Suprapubic skin (tissue), 3 donors: ENCODE measurements around the gene CELA2A.

ENCODE experiments used
- CTCF ChIP-seq, 2 donors: fragments of 200-600 bp in 1 of 2; fragments of 450-650 bp in 1 of 2; sonication (generic) in 1 of 2; IDR thresholded peaks; one replicate each; pipeline ENCODE4 v1.5.1; 2016 to 2019; ENCODE audit warnings: antibody characterized with exemption in 2 of 2, mild to moderate bottlenecking in 1 of 2, moderate library complexity in 1 of 2
- POLR2AphosphoS5 ChIP-seq, 3 donors: sonication (generic); formaldehyde crosslinking; IDR thresholded peaks; one replicate each; pipeline ENCODE4 v1.6.1; 2017; ENCODE audit warnings: antibody characterized with exemption in 3 of 3

DNA sequence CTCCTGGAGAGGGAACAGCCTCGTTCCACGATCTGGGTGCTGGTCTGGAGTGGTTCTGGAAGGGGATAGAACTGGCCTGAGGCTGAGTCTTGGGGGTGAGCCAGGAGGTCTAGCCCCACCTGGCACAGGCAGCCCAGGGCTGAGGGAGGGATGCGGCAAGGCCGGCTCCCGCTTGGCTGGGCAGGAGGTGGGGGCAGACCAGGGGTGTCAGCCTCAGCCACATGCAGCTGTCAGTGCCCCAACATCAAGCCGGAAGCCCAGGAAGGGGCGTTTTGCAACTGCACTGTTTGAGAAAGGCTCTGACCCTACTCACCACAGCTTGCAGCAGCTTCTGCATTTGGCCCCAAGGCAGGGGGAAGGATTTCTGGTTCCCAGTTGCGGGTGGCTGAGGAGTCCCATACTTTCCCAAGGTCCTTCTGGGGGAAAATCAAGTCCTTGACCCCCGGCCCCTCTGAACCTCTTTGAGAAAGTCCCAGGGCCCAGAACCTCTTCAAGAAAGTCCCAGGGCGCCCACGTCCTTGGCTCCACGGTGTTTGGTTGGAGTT lies 44.9 kb upstream of the CELA2A start:
- TF ChIP-seq CTCF (IDR thresholded peaks at IDR 0.05) (no peak), POLR2AphosphoS5 (IDR thresholded peaks at IDR 0.05) (no peak)
